HG03039 (cell line): Measurements from ENCODE around the gene HGS.
A peak's percentile ranks its signal among the peaks of the same experiment; 100 is the strongest.

Source experiments
- ATAC-seq: cut with Tn5 transposase; IDR thresholded peaks from one replicate; pipeline ENCODE4 v1.9.1; 2021; ENCODE audit warnings: mild to moderate bottlenecking, moderate library complexity; ENCODE audit not compliant: unreplicated experiment

The HGS gene, protein sequence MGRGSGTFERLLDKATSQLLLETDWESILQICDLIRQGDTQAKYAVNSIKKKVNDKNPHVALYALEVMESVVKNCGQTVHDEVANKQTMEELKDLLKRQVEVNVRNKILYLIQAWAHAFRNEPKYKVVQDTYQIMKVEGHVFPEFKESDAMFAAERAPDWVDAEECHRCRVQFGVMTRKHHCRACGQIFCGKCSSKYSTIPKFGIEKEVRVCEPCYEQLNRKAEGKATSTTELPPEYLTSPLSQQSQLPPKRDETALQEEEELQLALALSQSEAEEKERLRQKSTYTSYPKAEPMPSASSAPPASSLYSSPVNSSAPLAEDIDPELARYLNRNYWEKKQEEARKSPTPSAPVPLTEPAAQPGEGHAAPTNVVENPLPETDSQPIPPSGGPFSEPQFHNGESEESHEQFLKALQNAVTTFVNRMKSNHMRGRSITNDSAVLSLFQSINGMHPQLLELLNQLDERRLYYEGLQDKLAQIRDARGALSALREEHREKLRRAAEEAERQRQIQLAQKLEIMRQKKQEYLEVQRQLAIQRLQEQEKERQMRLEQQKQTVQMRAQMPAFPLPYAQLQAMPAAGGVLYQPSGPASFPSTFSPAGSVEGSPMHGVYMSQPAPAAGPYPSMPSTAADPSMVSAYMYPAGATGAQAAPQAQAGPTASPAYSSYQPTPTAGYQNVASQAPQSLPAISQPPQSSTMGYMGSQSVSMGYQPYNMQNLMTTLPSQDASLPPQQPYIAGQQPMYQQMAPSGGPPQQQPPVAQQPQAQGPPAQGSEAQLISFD

DNA sequence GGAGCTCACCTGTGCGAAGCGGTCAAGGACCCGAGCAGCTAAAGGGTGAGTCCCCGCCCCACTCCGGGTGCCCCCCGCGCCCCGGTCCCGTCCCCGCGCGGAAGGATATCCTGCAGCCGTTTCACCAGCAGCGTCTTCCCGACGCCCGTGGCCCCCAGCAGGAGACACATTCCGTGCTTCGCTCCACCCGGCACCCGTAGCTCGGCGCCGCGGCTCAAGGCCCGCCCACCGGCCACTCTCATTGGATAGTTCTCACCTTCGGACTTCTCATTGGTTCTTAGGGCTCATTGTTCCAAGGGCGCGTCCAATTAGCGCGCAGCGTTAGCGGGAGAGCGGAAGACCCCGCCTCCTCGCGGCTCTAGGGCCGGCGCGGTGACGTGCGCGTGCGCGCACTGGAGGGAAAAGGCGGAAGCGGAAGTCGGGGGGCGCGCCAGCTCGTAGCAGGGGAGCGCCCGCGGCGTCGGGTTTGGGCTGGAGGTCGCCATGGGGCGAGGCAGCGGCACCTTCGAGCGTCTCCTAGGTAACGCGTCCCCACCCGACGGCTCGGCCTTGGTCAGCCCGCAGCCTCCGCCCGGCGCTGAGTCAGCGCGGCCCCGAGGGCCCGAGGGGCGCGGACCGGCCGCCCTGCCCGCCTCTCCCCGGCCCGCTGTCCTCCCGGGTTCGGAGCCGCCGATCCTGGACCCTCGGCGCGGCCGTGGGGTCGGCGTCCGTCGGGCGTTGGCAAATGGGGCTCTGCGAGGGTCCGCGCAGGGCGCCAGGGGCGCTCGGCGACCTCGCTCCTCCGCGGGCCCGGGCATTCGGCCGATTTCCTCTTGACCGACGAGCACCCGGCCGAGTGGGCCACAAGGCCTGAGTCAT, at the start of gene HGS, which contains the start of gene ARL16:
Gene HGS (plus strand): TSS at position 428 of the 858 bp plus-strand sequence. CDS start 56 bp downstream, at position 484.
Gene ARL16 (minus strand): TSS at position 214 of the 858 bp plus-strand sequence. CDS start 44 bp downstream, at position 170.
- peak; percentile 82 for ATAC-seq

DNA sequence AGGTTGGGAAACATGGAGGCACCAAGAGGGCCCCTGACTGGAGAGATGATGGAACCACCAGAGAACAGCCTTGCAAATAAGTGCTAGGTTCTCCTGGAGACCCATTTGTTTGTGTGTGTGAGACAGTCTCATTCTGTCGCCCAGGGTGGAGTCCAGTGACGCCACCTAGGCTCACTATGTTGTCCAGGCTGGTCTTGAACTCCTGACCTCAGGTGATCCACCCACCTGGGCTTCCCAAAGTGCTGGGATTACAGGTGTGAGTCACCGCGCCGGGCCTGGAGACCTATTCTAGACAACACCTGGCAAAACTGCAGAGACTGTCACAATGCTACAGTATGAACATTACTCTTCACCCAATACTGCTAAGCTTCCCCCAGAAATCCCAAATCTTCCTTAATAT, 48.4 kb upstream of the HGS start:
- ATAC-seq: no peak

DNA sequence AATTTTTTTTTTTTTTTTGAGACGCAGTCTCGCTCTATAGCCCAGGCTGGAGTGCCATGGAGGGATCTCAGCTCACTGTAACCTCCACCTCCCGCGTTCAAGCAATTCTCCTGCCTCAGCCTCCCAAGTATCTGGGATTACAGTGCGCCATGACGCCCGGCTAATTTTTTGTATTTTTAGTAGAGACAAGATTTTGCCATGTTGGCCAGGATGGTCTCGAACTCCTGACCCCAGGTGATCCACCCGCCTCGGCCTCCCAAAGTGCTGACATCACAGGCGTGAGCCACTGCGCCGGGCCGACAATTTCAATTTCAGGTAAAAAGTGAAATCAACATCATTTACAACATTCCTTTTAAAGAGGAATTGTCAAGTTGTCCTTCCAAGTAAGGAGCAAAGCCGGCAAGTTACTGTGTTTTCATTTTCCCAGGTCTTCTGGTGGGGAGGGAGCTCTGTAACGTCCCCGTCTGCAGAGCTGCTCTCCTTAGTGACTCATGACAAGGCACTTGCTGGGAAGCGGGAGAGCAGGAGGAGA, 47.8 kb upstream of the HGS start:
- no peak for ATAC-seq

DNA sequence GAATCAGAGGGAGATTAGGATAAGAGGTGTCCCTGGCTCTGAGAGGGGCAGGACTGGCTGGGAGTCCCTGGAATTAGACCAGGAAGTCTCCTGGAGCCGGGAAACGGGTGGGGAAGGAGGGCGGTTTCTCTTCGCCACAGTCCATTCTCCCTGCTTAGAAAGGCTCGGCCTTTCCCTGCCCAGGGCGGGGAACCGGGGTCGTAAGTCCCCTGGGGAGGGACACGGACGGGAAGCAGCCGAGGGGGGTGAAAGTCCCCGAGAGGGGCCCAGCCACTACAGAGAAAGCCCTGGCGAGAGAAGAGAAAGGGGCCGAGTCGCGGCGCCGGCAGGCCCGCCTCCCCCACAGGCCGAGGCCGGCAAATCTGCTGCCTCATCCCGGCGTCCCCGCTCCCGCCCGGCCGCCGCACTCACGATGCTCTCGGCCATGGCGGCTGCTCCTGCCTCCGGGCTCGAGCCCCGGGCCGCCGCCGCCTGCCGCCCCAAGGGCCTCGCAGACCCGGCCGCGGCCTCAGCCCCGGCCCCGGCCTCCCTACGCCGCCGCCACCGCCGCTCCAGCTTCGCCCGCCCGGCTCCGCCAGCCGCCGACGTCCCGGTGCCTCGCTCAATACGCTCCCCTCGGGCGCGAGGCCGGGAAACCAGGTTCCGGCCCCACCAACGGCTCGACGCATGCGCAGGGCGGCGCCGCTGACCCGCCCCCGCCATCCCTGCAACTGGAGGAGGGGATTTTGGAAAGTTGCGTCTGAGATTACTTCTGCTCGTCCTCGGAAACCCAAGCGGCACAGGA, 47.1 kb upstream of the HGS start, which contains the start of the genes NPLOC4 and TSPAN10:
Gene NPLOC4 (minus strand): TSS at position 608 of the 784 bp plus-strand sequence. CDS start 182 bp downstream, at position 426.
Gene TSPAN10 (plus strand): TSS at position 692 of the 784 bp plus-strand sequence. CDS start 5,217 bp downstream, outside the sequence.
- ATAC-seq: peak; percentile 83

DNA sequence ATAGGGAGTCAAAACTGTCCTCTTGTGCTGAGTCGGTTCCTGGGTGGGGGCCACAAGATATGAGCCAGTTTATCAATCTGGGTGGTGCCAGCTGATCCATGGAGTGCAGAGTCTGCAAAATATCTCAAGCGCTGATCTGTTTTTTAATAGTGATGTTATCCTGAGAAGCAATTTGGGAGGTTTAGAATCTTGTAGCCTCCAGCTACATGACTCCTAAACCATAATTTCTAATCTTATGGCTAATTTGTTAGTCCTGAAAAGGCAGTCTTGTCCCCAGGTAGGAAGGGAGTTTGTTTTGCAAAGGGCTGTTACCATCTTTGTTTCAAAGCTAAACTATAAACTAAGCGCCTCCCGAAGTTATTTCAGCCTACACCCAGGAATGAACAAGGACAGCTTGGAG, 45.1 kb upstream of the HGS start:
- ATAC-seq: no peak

DNA sequence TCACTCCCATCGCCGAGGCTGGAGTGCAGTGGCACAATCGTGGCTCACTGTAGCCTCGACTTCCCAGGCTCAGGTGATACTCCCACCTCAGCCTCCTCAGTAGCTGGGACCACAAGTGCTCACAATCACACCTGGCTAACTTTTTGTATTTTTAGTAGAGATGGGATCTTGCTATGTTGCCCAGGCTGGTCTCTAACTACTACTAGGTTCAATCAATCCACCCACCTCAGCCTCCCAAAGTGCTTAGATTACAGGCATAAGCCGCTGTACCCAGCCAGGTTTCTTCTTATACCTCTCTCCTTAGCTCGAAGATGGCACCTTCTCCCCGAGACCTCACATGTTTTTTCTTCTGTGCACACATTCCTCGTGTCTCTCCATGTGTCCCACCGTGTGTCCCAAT, 43.8 kb upstream of the HGS start:
- no peak for ATAC-seq

DNA sequence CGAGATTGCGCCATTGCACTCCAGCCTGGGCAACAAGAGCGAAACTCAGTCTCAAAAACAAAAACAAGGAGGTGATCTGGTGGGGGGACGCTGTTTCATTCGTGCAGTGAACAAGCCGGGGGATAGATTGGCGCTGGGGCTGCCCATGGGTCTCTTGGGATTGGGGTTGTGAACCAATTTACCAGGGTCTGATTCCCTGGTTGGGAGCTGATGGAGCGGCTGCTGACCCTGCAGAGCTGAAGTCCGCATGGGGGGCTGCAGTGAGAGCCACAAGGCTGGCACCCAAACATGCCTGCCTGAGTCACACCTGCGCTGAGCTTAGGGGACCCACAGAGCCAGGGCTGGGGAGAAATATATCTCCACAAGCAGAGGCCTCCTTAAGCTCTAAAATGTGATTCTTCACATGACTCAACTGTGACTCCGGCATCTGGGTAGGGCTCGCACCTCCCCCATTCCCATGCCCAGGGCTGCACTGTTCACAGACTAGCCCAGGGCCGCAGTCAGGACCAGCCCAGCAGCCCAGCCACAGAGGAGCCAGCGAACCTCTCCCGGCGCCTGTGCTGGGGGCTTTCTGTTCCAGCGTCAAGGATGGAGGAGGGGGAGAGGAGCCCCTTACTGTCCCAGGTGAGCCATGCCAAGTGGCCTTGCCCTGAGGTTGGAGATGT, 41.9 kb upstream of the HGS start:
- no peak for ATAC-seq

DNA sequence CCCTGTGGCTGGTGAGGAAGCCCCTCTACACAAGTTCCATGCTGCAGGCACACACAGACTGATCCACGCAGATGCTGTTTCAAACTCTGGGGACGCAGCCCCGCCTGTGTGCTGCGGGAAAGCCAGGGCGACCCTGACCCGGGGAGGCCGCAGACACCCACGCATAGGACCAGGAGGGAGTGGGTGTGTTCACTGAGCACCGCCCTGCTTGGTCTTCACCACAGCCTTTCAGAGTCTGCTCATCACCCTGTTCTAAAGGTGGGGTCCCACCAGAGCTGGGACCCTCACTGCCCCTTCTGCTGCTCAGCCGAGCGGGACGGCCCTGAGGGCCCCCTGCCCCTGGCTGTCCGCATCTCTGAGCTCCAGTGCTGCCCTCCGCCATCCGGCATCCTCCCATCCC, 39.3 kb upstream of the HGS start:
- no peak for ATAC-seq

DNA sequence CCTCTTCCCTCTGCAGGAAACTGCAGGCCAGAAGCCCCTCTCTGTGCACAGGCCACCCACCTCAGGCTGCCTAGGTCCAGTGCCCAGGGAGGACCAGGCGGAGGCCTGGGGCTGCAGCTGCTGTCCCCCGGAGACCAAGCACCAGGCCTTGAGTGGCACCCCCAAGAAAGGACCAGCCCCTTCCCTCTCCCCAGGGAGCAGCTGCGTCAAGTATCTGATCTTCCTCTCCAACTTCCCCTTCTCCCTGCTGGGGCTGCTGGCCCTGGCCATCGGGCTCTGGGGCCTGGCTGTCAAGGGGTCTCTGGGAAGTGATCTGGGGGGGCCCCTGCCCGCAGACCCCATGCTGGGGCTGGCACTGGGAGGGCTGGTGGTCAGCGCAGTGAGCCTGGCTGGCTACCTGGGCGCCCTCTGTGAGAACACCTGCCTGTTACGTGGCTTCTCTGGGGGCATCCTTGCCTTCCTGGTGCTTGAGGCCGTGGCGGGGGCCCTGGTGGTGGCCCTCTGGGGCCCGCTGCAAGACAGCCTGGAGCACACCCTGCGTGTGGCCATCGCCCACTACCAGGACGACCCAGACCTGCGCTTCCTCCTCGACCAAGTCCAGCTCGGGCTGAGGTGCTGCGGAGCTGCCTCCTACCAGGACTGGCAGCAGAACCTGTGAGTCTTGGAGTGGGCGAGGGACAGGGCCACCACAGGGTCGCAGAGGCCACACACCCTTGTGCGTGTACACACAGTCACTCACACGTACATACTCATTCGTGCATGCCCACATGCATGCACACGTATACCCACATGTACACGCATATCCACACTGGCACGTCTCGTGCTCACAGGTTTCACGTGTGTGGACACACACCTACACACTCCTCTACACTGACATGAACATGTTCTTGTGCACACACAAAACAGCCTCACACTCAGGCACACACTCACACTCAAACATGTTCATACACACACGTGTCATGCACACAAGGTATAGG, 38.5 kb upstream of the HGS start:
- no peak for ATAC-seq

DNA sequence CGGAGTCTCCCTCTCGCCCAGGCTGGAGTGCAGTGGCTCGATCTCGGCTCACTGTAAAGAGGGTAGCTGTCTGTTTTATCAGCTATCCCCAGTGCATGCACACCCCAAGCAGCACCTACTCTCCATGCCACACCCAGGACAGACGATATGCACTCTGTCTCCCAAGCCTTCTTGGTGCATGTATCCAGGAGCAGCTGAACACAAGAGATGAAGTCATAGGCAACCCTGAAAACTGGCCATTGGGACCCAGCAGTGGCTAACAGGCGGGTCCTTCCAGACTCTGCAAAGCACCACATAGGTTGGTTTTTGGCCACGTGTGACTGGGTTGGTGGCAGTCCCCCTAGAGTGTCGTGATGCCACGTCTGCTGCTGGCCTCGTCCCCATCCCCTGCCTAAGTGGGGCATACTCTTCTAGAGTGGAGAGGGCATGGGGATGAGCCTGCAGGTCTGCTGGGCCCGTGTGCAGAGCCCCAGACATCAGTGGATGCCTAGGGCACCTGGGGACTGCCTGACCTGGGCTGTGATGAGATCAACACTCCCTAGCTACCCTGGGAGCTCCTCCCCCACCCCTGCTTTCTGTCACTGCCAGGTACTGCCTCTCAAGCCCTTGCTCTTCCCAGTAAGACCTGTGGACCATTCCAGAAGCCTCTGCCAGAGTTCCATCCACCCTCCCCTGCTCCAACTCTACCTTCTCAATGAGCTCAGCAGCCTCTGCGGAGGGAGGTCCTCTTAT, 36.8 kb upstream of the HGS start:
- no peak for ATAC-seq

DNA sequence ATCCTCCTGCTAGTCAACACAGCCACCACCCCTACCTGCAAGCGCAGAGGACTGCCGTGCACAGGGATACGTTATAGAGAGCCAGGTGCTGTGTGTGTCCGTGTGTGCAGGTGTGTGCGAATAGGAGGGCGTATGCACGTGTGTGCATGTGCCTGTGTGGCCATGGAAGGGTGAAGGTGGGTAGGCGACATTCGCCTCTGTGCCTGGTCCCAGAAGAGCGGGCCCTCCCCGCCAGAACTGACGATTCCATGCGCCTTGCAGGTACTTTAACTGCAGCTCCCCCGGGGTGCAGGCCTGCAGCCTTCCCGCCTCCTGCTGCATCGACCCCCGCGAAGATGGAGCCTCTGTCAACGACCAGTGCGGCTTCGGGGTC, 36.2 kb upstream of the HGS start:
- ATAC-seq: no peak

DNA sequence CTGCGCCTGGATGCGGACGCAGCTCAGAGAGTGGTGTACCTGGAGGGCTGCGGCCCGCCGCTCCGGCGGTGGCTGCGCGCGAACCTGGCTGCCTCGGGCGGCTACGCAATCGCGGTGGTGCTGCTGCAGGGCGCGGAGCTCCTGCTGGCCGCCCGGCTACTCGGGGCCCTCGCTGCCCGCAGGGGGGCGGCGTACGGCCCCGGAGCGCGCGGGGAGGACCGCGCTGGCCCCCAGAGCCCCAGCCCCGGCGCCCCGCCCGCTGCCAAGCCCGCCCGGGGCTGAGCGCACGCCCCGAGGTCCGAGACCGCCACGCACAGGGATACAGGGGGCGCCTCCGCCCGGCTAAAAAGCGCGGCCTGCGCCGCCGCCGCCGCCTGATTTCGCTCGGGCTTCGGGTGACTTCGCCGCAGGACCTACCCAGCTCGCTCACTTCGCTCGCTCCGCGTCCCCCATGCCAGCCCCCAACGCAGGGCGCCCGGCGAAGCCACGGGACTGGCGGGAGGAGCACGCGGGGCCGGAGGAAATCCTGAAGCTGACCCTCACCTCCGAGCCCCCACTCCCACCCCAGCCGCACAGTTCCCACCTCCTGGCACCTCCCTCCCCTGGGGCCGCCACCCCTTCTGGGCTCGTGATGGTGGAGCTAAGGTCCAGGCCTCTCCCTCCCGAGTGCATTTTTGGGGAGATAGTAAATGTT, 35.7 kb upstream of the HGS start:
- no peak for ATAC-seq

DNA sequence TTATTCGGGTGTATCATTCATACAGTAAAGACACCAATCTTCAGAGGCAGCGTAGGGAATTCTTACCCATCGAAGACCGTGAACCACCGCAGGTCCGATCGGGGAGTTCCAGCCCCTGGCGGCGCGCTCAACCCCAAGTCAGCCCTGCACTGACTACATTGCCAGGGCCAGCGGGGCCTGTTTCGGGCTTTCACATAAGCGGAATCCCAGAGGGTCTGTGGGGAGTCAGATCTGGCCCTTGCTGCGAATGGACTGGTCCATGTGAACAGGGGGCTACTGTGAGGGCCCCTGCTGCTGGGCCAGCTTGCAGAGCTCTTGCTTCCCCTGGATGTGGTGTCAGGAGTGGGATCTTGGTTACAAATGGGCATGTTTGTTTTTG, 35.1 kb upstream of the HGS start:
- ATAC-seq: no peak

DNA sequence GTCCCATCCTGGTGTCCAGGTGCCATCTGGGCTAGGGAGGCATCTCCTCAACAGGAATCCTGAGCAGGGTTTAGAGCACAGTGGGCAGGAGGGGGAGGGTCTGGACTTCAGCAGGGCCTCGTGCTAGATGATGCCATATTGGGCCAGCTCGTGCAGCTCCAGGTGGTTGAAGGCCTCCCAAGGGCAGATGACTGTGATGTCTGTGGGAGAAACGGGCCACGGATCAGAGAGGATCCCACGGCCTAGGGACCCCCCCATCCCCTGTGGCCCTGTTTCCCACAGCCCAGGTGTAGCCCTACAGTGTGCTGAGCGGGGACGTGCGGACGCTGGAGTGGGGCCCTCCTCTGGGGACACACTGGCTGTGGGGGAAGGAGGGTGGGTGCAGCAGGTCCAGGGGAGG, 32.9 kb upstream of the HGS start:
- ATAC-seq: no peak

DNA sequence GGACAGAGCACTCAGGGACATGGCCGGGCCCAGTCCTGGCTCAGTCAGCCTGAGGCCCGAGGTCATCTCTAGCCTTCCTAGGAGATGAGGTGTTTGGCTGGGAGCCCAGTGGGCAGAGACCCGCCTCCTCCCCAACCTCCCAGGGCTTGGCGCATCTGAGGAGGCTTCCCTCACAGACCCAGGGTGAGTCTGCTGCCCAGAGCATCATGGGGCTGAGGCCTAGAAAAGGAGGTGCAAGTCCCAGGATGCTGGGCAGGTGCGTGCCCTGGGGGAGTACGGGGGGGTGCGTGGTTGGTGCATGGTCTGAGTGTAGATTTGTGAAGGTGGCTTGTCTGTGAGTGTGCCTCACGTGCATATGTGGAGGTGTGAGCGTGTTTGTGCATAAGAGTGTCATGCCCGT, 32.1 kb upstream of the HGS start:
- no peak for ATAC-seq

DNA sequence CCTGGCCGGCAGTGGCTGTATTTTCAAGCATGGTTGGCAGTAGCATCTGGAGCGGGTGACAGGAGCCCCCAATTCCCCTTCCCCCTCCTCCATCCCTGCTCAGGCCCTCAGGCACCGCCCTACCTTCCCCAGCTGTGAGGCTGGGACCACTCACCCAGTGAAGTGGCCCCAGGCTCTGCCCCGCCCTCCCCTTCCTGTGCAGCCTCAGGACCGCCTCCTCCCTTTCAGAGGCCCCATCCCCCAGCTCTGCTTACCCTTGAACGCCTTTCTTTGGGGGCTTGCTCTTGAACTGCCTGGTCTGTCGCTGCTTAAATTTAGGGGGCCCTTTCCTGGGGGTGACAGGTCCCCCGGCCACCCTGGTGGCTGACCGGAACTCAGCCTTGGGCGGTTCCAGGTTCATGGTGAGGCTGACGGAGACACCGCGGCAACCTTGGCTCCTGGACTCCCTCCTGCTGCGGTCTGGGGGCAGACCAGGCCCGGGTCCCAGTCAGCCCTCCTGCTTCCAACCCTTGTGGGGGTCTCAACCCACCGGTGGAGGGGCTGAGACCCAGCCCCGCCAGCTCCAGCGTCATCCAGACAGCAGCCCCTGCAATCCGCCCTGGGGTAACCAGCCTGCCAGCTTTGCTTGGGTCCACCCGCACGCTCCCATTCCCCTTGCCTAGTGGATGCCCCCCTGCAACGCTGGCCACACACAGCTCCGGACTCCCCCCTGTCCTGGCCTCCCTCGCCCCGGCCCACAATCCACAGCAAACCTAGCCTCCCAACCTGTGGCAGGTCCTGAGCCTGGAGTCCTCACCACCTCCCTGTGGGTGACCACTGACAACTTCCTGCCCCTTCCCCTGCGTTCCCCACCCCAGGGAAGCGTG, 30.7 kb upstream of the HGS start:
- no peak for ATAC-seq
